Stimulated activated CD4-positive, alpha-beta T cell treated with anti-CD3 and anti-CD28 coated beads, Interleukin-15, amount 100 ng/mL, for 1 hour (primary cell): ENCODE measurements around the gene IL10RA.
A peak's percentile ranks its signal among the peaks of the same experiment; 100 is the strongest.

ENCODE experiments used
- DNase-seq, 2 donors: peaks; one replicate each; pipeline ENCODE4 v3.0.0-alpha.2; 2020; ENCODE audit warnings: low read depth in 1 of 2, low spot score in 1 of 2

IL10RA gene

DNA sequence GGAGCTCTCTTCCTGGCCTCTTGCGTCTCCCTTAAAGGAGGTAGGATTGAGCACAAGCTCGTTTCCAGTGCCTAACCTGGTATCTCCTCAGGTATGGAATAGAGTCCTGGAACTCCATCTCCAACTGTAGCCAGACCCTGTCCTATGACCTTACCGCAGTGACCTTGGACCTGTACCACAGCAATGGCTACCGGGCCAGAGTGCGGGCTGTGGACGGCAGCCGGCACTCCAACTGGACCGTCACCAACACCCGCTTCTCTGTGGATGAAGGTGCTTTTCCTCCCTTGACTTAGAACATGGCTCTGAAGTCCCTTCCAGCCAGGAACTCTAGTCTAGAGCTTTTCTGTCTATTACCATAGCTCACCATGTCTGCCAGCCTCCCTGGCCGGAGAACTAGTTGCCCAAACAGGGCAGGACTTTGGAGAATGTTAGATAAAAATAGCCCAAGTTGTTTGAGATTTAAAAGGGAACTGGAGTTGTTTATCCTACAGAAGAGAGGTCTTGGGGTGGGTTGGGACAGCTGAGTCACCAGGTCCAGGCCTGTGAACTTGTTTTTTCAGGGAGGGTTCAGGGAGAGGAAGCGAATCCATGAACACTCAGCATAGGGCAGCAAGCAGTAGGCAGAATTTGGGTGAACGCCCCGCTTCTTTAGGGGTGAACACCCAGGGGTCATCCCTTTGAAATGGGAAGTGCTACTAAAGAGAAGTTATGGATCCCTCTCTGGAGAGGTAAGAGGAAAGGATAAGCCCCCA is 3.3 kb downstream of the IL10RA start:
- no peak for DNase-seq

DNA sequence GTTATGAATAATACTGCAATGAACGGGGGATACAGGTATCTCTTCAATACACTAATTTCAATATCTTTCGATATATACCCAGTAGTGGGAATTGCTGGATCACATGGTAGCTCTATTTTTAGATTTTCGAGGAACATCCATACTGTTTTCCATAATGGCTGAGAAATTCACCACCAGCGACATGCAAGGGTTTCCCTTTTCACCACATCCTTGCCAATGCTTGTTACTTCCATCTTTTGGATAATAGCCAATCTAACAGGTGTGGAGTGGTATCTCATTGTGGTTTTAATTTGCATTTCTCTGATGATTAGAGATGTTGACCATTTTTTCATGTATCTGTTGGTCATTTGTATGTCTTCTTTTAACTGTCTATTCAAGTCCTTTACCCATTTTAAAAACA is 5.9 kb downstream of the IL10RA start:
- no peak for DNase-seq

DNA sequence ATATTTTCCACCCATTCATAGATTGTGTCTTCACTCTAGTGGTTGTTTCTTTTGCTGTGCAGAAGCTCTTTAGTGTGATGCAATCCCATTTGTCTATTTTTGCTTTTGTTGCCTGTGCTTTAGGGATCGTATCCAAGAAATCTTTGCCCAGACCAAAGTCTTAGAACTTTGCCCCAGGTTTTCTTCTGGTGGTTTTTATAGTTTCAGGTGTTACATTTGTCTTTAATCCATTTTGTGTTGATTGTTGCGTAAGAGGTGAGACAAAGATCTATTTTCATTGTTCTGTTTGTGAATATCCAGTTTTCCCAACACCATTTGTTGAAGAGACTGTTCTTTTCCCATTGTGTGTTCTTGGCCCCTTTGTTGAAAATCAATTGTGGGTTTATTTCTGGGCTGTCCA is 6.4 kb downstream of the IL10RA start:
- no peak for DNase-seq

DNA sequence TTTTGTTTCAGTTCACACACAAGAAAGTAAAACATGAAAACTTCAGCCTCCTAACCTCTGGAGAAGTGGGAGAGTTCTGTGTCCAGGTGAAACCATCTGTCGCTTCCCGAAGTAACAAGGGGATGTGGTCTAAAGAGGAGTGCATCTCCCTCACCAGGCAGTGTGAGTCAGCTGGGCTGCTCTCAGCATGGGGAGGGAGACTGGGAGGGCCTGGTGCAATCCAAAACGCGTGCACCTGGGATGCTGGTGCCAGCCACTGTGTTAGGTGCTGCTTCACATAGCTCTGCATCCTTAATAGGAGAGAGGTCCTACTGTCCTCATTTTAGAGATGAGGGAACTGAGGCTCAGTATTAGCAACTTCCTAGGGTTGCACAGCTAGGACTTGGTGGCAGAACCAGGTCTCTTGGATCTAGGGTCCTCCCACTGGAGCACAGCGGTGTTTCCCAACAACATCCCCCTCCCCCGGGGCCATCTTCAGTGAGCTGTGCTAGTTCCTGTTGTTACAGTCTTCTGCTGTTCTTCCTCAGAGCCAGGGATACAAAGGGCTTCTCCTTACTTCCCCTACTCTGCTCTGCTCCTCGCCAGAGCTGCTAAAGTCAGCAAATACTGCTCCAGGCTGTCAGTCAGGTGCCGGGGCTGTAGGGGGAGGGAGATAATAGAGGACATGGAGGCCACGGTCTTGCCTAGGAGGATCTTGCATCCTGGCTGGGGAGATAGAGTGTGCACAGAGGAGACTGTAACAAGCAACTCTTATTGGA is 8.0 kb downstream of the IL10RA start:
- no peak for DNase-seq

DNA sequence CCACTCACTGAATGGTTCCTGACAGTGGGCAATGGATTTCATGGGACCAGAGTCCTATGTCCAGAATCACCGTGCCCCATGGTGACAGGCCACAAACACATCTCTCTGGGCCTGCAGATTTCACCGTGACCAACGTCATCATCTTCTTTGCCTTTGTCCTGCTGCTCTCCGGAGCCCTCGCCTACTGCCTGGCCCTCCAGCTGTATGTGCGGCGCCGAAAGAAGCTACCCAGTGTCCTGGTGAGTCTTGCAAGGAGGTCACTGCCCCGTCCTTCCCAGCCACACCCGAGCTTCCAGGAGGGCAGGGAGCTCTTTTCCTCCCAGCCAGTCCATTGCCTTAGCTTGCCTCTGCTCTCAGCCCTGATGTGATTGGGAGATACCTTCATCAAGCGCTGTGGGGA is 9.3 kb downstream of the IL10RA start:
- DNase-seq: no peak

DNA sequence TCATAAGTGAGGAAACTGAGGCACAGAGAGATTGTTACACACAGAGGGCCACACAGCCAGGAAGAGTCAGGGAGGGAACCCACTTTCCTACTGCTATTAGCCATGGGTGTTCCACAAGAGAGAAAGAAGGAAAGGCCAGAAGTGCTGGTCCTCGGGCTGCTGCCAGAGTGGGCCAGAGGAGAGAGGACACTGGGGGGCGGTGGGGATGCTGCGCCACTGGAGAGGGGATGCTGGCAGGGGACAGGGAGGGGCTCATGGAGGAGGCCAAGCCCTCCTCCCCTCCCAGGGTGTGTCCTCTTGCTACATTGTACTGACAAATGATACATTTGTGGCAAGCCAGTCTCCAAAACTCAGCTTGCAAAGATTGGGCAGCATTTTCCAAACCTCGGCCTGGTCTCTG is 9.9 kb downstream of the IL10RA start:
- no peak for DNase-seq

DNA sequence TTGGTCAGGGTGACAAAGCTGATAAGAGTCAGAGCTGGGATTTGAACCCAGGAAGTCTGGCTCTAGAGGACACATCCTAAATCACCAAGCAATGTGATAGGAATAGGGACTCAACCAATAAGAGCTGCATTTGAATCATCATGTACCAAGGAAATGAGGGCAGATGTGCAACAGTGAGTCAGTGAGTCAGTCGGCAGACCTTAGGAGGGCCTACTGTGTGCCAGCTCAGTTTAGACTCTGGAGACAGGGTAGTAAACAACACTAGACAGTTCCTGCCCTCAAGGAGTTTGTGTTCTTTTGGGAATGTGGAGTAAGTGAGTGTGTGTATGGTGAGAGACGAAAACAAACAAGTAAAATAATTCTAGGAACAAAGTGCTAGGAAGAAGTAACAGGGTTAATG is 11.2 kb downstream of the IL10RA start:
- DNase-seq: no peak

DNA sequence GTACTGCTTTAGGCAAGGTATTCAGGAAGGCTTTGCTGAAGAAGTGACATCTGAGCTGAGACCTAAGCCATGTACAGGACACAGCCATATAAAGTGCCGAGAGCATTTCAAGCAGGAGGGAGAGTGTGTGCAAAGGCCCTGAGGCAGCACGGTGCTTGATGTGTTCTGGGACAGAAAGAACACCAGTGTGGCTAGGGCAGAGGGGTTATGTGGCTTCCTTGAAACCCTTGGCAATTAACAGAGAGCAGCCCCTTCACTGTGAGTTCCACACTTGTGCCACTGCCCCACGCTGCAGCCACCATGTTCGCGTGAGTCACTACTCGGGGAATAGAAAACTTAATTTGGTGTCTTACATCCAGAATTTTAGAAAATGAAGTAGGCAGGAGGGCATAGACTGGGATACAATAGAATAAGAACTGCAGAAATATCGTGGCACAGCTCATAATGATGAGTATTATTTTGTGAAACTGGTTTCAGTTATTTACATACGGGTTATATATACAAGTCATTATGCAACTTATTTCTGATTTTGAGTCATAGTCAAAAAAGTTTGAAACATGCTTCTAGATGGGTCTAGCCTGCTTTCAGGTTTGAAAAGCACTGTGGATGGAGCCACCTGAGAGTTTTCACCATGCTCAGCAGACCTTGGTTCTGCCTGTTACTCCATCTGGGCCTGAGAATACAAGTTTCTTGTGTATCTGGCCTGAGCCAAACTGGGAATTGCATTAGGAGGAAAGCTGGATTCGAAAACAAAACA is 11.8 kb downstream of the IL10RA start:
- DNase-seq: no peak

DNA sequence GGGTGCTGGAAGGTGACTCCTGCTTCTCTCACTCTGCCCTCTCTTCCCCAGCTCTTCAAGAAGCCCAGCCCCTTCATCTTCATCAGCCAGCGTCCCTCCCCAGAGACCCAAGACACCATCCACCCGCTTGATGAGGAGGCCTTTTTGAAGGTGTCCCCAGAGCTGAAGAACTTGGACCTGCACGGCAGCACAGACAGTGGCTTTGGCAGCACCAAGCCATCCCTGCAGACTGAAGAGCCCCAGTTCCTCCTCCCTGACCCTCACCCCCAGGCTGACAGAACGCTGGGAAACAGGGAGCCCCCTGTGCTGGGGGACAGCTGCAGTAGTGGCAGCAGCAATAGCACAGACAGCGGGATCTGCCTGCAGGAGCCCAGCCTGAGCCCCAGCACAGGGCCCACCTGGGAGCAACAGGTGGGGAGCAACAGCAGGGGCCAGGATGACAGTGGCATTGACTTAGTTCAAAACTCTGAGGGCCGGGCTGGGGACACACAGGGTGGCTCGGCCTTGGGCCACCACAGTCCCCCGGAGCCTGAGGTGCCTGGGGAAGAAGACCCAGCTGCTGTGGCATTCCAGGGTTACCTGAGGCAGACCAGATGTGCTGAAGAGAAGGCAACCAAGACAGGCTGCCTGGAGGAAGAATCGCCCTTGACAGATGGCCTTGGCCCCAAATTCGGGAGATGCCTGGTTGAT is 12.6 kb downstream of the IL10RA start:
- no peak for DNase-seq

DNA sequence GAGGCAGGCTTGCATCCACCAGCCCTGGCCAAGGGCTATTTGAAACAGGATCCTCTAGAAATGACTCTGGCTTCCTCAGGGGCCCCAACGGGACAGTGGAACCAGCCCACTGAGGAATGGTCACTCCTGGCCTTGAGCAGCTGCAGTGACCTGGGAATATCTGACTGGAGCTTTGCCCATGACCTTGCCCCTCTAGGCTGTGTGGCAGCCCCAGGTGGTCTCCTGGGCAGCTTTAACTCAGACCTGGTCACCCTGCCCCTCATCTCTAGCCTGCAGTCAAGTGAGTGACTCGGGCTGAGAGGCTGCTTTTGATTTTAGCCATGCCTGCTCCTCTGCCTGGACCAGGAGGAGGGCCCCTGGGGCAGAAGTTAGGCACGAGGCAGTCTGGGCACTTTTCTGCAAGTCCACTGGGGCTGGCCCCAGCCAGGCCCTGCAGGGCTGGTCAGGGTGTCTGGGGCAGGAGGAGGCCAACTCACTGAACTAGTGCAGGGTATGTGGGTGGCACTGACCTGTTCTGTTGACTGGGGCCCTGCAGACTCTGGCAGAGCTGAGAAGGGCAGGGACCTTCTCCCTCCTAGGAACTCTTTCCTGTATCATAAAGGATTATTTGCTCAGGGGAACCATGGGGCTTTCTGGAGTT is 13.3 kb downstream of the IL10RA start:
- no peak for DNase-seq

DNA sequence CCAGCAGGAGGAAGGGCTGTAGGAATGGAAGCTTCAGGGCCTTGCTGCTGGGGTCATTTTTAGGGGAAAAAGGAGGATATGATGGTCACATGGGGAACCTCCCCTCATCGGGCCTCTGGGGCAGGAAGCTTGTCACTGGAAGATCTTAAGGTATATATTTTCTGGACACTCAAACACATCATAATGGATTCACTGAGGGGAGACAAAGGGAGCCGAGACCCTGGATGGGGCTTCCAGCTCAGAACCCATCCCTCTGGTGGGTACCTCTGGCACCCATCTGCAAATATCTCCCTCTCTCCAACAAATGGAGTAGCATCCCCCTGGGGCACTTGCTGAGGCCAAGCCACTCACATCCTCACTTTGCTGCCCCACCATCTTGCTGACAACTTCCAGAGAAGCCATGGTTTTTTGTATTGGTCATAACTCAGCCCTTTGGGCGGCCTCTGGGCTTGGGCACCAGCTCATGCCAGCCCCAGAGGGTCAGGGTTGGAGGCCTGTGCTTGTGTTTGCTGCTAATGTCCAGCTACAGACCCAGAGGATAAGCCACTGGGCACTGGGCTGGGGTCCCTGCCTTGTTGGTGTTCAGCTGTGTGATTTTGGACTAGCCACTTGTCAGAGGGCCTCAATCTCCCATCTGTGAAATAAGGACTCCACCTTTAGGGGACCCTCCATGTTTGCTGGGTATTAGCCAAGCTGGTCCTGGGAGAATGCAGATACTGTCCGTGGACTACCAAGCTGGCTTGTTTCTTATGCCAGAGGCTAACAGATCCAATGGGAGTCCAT is 14.1 kb downstream of the IL10RA start:
- no peak for DNase-seq

DNA sequence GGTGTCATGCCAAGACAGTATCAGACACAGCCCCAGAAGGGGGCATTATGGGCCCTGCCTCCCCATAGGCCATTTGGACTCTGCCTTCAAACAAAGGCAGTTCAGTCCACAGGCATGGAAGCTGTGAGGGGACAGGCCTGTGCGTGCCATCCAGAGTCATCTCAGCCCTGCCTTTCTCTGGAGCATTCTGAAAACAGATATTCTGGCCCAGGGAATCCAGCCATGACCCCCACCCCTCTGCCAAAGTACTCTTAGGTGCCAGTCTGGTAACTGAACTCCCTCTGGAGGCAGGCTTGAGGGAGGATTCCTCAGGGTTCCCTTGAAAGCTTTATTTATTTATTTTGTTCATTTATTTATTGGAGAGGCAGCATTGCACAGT is 14.6 kb downstream of the IL10RA start:
- no peak for DNase-seq

DNA sequence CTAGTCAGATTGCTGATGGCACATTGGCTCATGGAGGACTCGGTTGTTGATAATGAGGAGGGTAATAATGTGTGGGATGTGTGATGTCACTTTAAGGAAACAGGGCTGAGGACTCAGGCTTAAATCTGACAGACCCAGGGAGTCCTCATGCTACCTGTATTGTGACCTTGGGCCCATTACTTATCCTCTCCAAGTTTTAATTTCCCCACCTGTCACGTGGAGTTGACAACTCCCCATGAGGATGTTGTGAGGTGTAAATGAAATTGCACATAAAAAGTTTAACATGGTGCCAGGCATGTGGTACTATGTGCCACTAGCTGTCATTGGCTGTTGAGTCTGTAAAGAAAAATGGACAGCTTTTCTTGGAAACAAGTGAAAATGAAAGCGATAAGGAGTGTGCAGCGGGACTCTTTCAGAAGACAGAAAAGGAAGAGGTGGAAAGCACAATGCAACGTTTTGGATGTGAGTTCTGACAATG is 15.3 kb downstream of the IL10RA start:
- no peak for DNase-seq

DNA sequence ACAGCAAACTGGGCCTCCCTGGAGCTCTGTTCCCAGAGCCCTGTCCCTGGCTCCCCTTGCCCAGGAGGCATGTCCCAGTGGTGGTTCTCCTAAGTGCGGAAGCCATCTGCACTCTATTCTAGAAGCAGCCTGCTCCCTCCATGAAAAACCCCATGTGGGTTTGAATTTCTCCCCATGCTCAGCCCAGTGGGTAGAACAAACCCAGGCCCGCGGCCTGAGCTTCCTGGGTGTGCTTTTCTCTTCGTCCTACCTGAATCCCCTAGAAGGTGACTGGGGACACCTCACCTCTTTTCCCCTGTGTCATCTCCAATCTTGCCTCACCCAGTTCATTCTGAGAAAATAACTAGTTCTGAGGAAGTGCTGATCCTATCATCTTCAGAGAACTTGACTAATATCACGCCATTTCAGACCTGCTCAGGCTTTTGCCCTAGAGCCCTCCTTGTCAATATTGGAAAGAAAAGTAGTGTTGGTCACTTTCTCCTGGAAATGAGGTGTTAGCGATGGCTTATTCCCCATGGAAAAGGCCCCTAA is 15.9 kb downstream of the IL10RA start:
- peak in 1 of 2 donors; percentile 30 for DNase-seq

DNA sequence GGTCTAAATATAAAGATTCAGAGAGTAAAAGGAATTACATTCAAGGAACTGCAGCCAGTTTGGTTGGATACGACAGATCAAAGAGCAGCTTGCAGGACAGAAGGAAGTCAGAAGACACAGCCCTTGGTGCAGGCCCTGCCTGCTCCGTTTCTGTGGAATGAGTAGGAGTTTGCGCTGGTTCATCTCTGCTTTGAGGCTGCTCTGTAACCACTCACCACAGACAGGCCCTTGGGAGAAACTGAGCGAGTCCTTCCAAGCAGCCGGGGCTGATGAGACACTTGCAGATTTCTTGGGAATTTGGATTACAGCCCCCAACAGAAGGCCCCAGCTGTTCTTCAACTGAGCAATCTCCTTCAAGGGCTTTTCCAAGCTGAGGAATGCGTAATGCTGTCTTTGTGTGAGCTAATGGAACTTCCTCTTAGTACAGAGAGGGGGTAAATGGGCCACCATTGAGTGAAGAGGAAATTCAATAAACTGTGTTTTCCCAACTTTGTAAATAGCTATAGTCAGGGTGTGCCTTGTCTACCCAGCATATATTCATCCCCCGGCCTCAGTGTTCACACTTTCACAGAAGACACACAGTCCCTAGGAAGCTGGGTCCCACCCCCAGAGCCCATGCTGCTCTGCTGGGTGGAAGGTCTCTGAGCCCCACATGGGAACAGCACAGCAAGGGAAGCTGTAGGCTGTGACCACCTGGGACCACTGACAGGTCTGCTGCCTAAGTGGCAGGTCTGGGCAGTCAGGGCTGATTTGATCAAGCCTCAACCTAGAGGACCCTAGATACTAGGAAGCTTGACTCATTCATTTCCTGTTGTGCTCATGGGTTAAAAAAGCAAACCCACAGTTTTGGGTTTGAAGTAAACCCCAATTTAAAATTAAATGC is 16.6 kb downstream of the IL10RA start:
- peak in 1 of 2 donors; percentile 26 for DNase-seq

DNA sequence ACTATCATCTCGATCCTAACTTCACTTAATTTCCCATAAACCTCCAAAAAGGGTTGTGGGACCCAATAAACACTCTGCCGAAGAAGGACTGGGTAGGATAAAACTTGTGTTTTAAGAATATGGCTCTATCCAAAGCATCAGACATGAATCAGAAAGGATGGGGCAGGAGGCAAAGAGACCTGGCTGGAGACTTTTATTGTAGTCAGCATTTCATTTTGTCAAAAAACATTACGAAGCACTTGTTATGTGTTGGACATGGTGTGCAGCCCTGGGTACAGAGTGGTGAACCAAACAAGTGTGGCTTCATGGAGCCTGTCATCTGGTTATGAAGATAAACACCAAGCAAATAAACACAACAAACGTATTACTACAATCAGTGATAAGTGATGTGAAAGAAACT is 17.3 kb downstream of the IL10RA start:
- no peak for DNase-seq

DNA sequence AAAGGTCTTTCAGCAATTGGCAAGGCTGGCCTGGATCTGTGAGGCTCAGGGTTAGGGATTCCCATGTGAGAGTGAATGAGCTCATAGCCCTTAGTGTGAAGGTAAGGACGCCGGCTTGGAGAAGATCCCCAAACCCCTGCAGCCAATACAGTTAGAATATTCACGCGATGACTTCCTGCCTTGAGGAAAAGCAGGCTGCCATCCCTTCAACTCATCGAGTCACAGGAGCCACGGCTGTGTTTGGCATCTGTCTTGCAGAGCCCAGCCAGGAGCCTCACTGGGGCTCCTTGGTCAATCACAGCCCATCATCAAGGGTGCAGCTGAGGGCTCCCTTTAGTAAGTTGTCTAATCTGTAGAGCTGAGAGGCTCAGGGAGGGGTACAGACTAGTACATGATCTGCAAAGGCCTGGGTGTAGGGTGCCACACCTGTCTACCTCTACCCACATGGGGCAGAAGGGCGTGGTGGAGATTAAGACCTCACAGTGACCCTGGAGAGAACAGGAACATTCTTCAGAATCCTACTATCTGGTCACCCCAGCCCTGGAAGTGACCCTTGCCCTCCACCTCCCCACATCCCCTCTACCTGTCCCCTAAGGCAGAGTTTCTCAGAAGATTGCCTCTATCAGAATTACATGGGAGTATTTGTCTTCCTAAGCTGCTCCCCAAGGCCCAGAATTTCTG is 18.5 kb downstream of the IL10RA start:
- DNase-seq: no peak
